T-helper 2 cell treated with Interferon-gamma antibody and Interleukin-4, amounts not matched to agents 100 ng/mL and 5 ng/mL, for 36 hours (primary cell): ENCODE results near the gene B2M. TPM values are rescaled to one million over a fixed set of nuclear protein-coding genes. Genes with fewer than 3 reads are reported as not detected.
"Not testable (repeated sequence)": the region's sequence is repeated elsewhere in the genome, so short reads cannot be mapped to it uniquely, and the experiment has no call there.

Source experiments
- intact Hi-C: fragments of 100-400 bp; cut with micrococcal nuclease; formaldehyde crosslinking; loops from one replicate; pipeline ENCODE4 v1.15.1; 2023
- total RNA-seq: library from RNA; stranded (reverse); gene quantifications from 2 replicates; pipeline ENCODE4 v1.2.3, GENCODE V29; 2022

Gene B2M
- total RNA-seq, result 6,268 and 6,270 TPM in 2 replicates

DNA sequence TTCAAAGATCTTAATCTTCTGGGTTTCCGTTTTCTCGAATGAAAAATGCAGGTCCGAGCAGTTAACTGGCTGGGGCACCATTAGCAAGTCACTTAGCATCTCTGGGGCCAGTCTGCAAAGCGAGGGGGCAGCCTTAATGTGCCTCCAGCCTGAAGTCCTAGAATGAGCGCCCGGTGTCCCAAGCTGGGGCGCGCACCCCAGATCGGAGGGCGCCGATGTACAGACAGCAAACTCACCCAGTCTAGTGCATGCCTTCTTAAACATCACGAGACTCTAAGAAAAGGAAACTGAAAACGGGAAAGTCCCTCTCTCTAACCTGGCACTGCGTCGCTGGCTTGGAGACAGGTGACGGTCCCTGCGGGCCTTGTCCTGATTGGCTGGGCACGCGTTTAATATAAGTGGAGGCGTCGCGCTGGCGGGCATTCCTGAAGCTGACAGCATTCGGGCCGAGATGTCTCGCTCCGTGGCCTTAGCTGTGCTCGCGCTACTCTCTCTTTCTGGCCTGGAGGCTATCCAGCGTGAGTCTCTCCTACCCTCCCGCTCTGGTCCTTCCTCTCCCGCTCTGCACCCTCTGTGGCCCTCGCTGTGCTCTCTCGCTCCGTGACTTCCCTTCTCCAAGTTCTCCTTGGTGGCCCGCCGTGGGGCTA is at the start of gene B2M, which contains the start of gene PATL2:
TSS of gene B2M (plus strand) at position 422 of the 647 bp plus-strand sequence. CDS start at position 452, 30 bp downstream.
TSS of gene PATL2 (minus strand) at position 228 of the 647 bp plus-strand sequence. CDS start 34,833 bp downstream, outside the sequence.
- intact Hi-C loops, result loop anchor here (1.0 kb wide), 2 partner anchors 15 to 48 kb away; partner anchors contain the start of gene SPG11

GRCh38 chr15:44661576-44661975 is 49.7 kb upstream of the B2M start:
- intact Hi-C loops, result loop anchor here (5.0 kb wide), 1 partner anchor 374 kb away; the partner anchor contains the start of gene GOLM2

- intact Hi-C loops, result loop anchor here (1.0 to 5.0 kb wide), 7 partner anchors 21 to 375 kb away; partner anchors contain the start of genes B2M, EIF3J, GOLM2 and PATL2
Measured at GRCh38 chr15:44662478-44663409, 48.6 kb upstream of the B2M start.

DNA sequence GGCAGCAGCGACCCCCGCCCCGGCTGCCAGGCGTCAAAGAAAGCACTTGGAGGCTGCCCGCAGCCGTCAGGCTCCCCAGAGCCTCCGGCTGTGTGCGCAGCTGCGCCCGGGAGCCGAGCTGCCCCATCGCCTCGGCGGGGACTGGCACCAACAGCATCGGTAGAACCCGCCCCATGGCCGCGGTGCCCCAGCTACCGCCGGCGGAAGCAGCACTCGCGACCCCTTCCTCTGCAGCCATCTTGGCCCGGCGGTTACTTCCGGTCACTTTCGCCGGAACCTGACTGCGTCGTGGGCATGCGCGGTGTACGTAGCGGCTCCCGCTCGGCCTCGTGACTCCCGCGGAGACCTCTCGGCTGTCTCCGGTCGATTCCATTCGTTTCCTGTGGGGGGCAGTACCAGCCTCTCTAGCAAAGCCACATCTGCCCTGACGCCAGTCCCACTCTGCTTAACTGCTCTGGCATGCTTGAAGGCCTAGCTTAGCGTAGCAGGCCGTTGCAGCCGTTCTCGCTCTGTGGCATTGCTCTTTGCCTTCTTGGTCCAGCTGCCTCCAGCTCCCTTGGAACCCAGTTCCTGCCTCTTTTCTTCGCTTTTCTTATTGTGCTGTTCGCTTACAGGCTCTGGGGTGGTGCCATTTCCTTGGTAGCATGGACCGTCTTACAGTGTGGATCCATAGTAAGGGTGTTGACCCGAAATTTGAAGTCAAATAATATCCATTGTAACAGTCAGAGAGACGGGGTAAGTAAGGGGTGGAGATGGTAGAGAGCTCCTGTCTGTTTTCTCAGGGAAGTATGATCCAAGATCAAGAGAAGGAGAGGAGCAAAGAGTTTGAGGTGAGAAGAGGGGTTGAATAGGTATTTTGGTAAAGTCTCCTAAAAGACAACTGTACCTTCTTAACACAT is 47.7 kb upstream of the B2M start, which contains the start of gene SPG11:
TSS of gene SPG11 (minus strand) at position 253 of the 899 bp plus-strand sequence. CDS start at position 238, 15 bp downstream.
- intact Hi-C loops, result loop anchor here (1.0 to 5.0 kb wide), 7 partner anchors 20 to 376 kb away; partner anchors contain the start of genes B2M, EIF3J, GOLM2 and PATL2

GRCh38 chr15:44666210-44667038 is 44.9 kb upstream of the B2M start:
- intact Hi-C loops, result loop anchor here (1.0 kb wide), 1 partner anchor 11 kb away; no protein-coding TSS in a partner anchor

DNA sequence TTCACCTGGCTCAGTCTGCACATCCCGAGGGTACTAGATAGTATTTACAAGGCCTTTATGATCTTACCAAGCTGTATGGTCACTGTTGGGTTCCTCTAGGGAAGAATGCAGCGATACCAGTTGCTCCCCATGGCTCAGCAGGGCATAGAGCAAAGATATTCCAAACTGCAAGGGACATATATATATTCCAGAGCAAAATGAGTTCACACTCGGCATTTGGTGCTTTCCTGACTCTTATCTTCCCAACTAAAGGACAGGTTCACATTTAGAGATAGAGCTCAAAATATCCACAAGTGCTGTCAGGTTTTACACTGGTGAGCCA is 44.3 kb upstream of the B2M start:
- intact Hi-C loops, result no loop called here

DNA sequence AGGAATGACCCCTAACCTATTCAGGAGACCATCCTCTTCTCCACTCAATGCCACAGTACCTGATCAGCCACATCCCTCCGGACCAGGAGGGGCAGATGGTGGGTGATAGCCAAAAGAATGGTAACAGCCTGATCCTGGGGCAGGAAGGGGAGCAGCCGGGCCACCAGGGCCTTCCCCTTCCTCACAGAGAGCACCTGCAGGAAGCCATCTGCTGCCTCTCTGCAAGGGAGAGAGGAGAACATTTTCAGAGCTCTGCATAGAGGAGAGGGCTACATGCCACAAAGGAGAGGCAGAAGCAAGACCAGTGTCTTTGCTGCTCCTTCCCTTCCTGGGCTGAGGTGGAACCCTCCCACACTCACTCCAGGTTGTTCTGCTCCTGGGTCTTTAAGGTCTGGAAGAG is 42.4 kb upstream of the B2M start:
- intact Hi-C loops, result no loop called here

- intact Hi-C loops, result no loop called here
Measured at GRCh38 chr15:44670087-44670950, 41.0 kb upstream of the B2M start.

DNA sequence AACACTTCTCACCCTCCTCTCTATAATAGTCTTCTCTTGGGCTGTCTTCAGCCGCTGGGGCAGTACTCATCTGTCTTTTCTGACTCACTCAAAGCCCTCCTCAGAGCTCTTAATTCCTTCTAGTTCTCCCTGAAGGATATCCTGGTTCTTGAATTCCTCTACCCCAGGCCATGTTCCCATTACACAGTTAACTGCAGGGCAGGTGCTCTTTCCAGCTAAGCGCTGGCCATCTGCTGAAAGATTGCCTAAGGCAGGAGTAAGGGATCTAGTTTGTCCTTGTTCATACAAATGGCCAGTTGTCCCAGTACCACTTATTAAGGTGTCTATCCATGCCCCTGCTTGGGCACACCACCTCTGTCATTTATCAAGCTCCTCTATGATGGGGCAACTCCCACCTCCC is 37.7 kb upstream of the B2M start:
- intact Hi-C loops, result no loop called here

DNA sequence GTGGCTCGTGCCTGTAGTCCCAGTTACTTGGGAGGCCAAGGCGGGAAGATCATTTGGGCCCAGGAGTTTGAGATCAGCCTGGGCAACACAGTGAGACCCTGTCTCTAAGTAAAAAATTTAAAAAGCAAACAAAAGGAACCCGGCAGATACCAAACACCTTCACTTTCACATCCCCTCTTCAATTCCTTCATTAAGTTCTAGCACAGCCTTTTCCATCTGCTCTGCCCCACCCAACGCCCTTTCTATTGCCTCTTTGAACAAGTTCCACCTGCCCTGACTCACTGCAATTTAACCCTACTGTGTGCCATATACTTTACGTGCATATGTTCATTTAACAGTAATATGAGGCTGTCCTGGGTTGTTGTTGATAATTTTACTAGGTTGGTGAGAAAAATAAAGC is 35.4 kb upstream of the B2M start:
- intact Hi-C loops, result no loop called here

- intact Hi-C loops, result loop anchor here (1.0 kb wide), 1 partner anchor 10 kb away; no protein-coding TSS in a partner anchor
Measured at GRCh38 chr15:44676676-44677075, 34.6 kb upstream of the B2M start.

GRCh38 chr15:44682211-44682610 is 29.1 kb upstream of the B2M start:
- intact Hi-C loops, result no loop called here

GRCh38 chr15:44682809-44683682 is 28.3 kb upstream of the B2M start:
- intact Hi-C loops, result loop anchor here (1.0 kb wide), 2 partner anchors 20 to 27 kb away; partner anchors contain the start of gene SPG11

DNA sequence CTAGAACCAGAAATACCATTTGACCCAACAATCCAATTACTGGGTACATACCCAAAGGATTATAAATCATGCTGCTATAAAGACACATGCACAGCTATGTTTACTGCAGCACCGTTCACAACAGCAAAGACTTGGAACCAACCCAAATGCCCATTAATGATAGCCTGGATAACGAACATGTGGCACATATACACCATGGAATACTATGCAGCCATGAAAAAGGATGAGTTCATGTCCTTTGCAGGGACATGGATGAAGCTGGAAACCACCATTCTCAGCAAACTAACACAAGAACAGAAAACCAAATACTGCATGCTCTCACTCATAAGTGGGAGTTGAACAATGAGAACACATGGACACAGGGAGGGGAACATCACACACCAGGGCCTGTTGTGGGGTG is 22.0 kb upstream of the B2M start:
- intact Hi-C loops, result not testable (repeated sequence)

GRCh38 chr15:44690245-44690644 is 21.1 kb upstream of the B2M start:
- intact Hi-C loops, result not testable (repeated sequence)

DNA sequence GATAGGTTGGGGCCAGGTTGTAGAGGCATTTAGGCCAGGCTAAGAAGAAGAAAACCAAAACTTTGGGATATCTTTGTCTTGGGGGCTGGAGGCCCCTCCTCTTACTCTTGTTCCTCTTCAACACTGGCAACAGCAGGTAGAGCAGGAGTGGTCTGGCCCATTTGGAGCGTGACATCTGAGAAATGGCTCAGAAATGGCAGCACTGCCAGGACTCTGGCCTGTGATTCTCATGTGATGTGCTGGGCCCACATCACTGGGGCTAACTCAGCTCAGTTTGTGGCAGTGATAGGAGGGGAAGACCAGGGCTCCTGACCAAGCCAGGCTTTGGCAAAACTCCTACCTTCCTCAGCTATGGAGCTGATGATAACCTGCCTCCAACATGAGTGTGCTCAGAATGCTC is 18.7 kb upstream of the B2M start:
- intact Hi-C loops, result no loop called here

GRCh38 chr15:44694416-44694815 is 16.9 kb upstream of the B2M start:
- intact Hi-C loops, result no loop called here

DNA sequence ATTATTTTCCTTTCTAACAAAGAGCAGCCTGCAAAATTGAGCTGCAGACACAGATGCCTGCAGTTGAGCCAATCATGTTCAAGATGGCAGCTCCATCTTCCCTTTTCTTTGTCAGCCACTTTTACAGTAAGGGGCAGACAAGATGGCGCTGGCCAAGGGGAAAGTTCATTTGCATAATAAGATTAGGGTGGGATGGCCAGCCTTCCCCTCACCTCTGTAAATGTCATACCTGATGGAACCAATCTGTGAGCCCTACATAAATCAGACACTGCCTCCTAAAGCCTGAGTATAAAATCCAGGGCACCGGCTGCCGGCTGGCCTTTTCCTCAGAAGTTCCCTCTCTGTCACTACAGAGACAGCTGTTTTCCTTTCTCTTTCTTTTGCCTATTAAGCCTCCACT is 16.0 kb upstream of the B2M start:
- intact Hi-C loops, result no loop called here
